HepG2 (cell line): ENCODE data around the gene MCAT. TPM values are rescaled to one million over a fixed set of nuclear protein-coding genes. Genes with fewer than 3 reads are reported as not detected.

ENCODE experiments used
- ARNT2 ChIP-seq: sonication (generic); formaldehyde crosslinking; IDR thresholded peaks from 2 replicates; pipeline ENCODE4 v1.8.0; 2022; ENCODE audit warnings: mild to moderate bottlenecking, low read depth, missing genetic modification reagents, moderate library complexity
- HHEX ChIP-seq: IDR thresholded peaks from 2 replicates; pipeline ENCODE4 v1.6.1; 2016; ENCODE audit warnings: control low read depth
- MLX ChIP-seq: IDR thresholded peaks from 2 replicates; pipeline ENCODE4 v1.6.1; 2016
- NCOR1 ChIP-seq: fragments of 200-600 bp; sonication (generic); IDR thresholded peaks from 2 replicates; pipeline ENCODE4 v1.7.0; 2017; ENCODE audit warnings: antibody characterized with exemption, low read length, borderline replicate concordance
- NR2F1 ChIP-seq, 2 experiments: fragments of 450-650 bp in 1 of 2; formaldehyde crosslinking in 1 of 2; IDR thresholded peaks; 2 replicates each; pipeline versions ENCODE4 v1.5.0 to v1.6.1; 2016 to 2020; ENCODE audit warnings: mild to moderate bottlenecking in 1 of 2, missing compliant biosample characterization in 1 of 2, missing genetic modification reagents in 1 of 2, moderate library complexity in 1 of 2
- SP5 ChIP-seq: IDR thresholded peaks from 2 replicates; pipeline ENCODE4 v1.6.1; 2016; ENCODE audit warnings: low read depth, borderline replicate concordance
- TBX2 ChIP-seq: sonication (generic); formaldehyde crosslinking; IDR thresholded peaks from 2 replicates; pipeline ENCODE4 v1.5.0; 2020; ENCODE audit warnings: missing genetic modification reagents, mild to moderate bottlenecking, borderline replicate concordance
- TBX3 ChIP-seq: fragments of 450-650 bp; IDR thresholded peaks from 2 replicates; pipeline ENCODE4 v1.6.1; 2017; ENCODE audit warnings: antibody characterized with exemption, mild to moderate bottlenecking, inconsistent platforms, borderline replicate concordance
- ZNF609 ChIP-seq: sonication (generic); formaldehyde crosslinking; IDR thresholded peaks from 2 replicates; pipeline ENCODE4 v1.4.0; 2020; ENCODE audit warnings: mild to moderate bottlenecking, missing genetic modification reagents, borderline replicate concordance
- ZNF768 ChIP-seq: sonication (generic); formaldehyde crosslinking; IDR thresholded peaks from 2 replicates; pipeline ENCODE4 v1.4.0; 2020; ENCODE audit warnings: missing genetic modification reagents
- polyA plus RNA-seq, 8 experiments: library from polyadenylated mRNA; depleted of rRNA in 3 of 8; stranded (reverse) in 7 of 8; unstranded in 1 of 8; fragments of >200 nt; fragmentation: Illumina TruSeq in 4 of 8; extraction: Trizol in 4 of 8; gene quantifications; 2 replicates each; pipeline versions ENCODE4 v1.2.1 to v1.2.3, GENCODE V29; 2011 to 2016; ENCODE audit warnings: low read depth in 4 of 8, missing spikeins in 1 of 8, mixed read lengths in 1 of 8; ENCODE audit not compliant: insufficient read depth in 1 of 8
- total RNA-seq, 5 experiments: library from RNA; depleted of rRNA; stranded (reverse); fragments of >200 nt; fragmentation: Illumina TruSeq; extraction: Trizol; gene quantifications; 2 replicates each; pipeline ENCODE4 v1.2.3, GENCODE V29; 2016; ENCODE audit warnings: low read depth in 1 of 5
- TF ChIP-seq, protein P1 (sequence below): sonication (generic); formaldehyde crosslinking; IDR thresholded peaks from 2 replicates; pipeline ENCODE4 v1.5.0; 2020; ENCODE audit warnings: mild to moderate bottlenecking, missing genetic modification reagents, borderline replicate concordance
- TF ChIP-seq, protein P2 (sequence below): sonication (generic); formaldehyde crosslinking; IDR thresholded peaks from 2 replicates; pipeline ENCODE4 v1.5.0; 2020; ENCODE audit warnings: mild to moderate bottlenecking, missing genetic modification reagents, borderline replicate concordance
- TF ChIP-seq, protein P3 (sequence below): IDR thresholded peaks from 2 replicates; pipeline ENCODE4 v1.6.1; 2018; ENCODE audit warnings: missing genetic modification reagents, mild to moderate bottlenecking, missing compliant biosample characterization
- TF ChIP-seq, protein P4 (sequence below): sonication (generic); formaldehyde crosslinking; IDR thresholded peaks from 2 replicates; pipeline ENCODE4 v1.4.0; 2020; ENCODE audit warnings: missing genetic modification reagents

The MCAT gene
- total and polyA plus RNA-seq, 2 of the 13 experiments (the other 11 are each of a cell fraction or from before 2014, with no cell fraction given), result 9.3 to 16.7 TPM

DNA sequence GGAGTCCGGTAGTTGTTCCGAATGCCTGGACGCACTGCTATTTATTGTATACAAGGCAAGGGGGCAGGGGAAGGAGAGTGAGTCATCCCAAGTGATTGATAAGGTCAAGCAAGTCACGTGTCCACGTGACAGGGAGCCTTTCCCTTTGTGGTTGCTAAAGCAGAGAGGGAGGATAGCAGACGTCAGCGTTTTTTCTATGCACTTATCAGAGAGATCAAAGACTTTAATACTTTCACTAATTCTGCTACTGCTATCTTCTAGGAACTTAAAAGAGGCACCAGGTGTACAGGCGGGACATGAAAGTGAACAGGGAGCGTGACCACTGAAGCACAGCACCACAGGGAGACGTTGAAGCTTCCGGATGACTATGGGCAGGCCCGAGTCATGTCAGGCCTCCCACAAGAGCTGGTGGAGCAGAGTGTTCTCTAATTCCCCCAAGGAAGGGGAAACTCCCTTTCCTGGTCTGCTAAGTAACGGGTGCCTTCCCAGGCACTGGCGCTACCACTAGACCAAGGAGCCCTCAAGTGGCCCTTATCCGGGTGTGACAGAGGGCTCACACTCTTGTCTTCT is 39.1 kb downstream of the MCAT start (continued):
- TF ChIP-seq, protein P1, sequence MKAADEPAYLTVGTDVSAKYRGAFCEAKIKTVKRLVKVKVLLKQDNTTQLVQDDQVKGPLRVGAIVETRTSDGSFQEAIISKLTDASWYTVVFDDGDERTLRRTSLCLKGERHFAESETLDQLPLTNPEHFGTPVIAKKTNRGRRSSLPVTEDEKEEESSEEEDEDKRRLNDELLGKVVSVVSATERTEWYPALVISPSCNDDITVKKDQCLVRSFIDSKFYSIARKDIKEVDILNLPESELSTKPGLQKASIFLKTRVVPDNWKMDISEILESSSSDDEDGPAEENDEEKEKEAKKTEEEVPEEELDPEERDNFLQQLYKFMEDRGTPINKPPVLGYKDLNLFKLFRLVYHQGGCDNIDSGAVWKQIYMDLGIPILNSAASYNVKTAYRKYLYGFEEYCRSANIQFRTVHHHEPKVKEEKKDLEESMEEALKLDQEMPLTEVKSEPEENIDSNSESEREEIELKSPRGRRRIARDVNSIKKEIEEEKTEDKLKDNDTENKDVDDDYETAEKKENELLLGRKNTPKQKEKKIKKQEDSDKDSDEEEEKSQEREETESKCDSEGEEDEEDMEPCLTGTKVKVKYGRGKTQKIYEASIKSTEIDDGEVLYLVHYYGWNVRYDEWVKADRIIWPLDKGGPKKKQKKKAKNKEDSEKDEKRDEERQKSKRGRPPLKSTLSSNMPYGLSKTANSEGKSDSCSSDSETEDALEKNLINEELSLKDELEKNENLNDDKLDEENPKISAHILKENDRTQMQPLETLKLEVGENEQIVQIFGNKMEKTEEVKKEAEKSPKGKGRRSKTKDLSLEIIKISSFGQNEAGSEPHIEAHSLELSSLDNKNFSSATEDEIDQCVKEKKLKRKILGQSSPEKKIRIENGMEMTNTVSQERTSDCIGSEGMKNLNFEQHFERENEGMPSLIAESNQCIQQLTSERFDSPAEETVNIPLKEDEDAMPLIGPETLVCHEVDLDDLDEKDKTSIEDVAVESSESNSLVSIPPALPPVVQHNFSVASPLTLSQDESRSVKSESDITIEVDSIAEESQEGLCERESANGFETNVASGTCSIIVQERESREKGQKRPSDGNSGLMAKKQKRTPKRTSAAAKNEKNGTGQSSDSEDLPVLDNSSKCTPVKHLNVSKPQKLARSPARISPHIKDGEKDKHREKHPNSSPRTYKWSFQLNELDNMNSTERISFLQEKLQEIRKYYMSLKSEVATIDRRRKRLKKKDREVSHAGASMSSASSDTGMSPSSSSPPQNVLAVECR (CRISPR knock-in tag), result peak; percentile 51; the same call in 1 of the 2 replicates
- TF ChIP-seq HHEX (CRISPR knock-in tag) (0 out of 2 replicates have a peak, but pooled peaks have one; percentile 44), NCOR1 (peak; percentile 41; the same call in 1 of the 2 replicates), ZNF609 (CRISPR knock-in tag) (peak; percentile 33; the same call in 1 of the 2 replicates), TBX3 (peak; percentile 19; the same call in 1 of the 2 replicates), TBX2 (peak; percentile 59; the same call in 1 of the 2 replicates), SP5 (CRISPR knock-in tag) (peak; percentile 28; the same call in 1 of the 2 replicates), NR2F1 (CRISPR knock-in tag; IDR thresholded peaks at IDR 0.05) (peak; percentile 16 to 70; a peak in 2 of 4 replicates), MLX (CRISPR knock-in tag) (peak; percentile 95), ARNT2 (CRISPR knock-in tag) (0 out of 2 replicates have a peak, but pooled peaks have one; percentile 48), ZNF768 (CRISPR knock-in tag) (0 out of 2 replicates have a peak, but pooled peaks have one; percentile 25)
- TF ChIP-seq, protein P2, sequence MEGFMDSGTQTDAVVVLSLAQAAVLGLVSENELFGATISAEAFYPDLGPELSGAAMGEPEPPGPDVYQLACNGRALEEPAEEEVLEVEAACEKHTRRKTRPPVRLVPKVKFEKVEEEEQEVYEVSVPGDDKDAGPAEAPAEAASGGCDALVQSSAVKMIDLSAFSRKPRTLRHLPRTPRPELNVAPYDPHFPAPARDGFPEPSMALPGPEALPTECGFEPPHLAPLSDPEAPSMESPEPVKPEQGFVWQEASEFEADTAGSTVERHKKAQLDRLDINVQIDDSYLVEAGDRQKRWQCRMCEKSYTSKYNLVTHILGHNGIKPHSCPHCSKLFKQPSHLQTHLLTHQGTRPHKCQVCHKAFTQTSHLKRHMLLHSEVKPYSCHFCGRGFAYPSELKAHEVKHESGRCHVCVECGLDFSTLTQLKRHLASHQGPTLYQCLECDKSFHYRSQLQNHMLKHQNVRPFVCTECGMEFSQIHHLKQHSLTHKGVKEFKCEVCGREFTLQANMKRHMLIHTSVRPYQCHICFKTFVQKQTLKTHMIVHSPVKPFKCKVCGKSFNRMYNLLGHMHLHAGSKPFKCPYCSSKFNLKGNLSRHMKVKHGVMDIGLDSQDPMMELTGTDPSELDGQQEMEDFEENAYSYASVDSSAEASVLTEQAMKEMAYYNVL (CRISPR knock-in tag), result peak; percentile 14; the same call in 1 of the 2 replicates
- TF ChIP-seq, protein P3, sequence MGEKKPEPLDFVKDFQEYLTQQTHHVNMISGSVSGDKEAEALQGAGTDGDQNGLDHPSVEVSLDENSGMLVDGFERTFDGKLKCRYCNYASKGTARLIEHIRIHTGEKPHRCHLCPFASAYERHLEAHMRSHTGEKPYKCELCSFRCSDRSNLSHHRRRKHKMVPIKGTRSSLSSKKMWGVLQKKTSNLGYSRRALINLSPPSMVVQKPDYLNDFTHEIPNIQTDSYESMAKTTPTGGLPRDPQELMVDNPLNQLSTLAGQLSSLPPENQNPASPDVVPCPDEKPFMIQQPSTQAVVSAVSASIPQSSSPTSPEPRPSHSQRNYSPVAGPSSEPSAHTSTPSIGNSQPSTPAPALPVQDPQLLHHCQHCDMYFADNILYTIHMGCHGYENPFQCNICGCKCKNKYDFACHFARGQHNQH (CRISPR knock-in tag), result 0 out of 2 replicates have a peak, but pooled peaks have one; percentile 19
- TF ChIP-seq, protein P4, sequence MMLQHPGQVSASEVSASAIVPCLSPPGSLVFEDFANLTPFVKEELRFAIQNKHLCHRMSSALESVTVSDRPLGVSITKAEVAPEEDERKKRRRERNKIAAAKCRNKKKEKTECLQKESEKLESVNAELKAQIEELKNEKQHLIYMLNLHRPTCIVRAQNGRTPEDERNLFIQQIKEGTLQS (CRISPR knock-in tag), result peak; percentile 95
